ENCODE results near the gene NFIA. TPM values are rescaled to one million over a fixed set of nuclear protein-coding genes. Genes with fewer than 3 reads are reported as not detected.

NFIA gene
- total and polyA plus RNA-seq, 10 of the 15 experiments (the other 5 are each of a cell fraction or from before 2014, with no cell fraction given) = 0.10 to 0.16 TPM; not detected in 8

DNA sequence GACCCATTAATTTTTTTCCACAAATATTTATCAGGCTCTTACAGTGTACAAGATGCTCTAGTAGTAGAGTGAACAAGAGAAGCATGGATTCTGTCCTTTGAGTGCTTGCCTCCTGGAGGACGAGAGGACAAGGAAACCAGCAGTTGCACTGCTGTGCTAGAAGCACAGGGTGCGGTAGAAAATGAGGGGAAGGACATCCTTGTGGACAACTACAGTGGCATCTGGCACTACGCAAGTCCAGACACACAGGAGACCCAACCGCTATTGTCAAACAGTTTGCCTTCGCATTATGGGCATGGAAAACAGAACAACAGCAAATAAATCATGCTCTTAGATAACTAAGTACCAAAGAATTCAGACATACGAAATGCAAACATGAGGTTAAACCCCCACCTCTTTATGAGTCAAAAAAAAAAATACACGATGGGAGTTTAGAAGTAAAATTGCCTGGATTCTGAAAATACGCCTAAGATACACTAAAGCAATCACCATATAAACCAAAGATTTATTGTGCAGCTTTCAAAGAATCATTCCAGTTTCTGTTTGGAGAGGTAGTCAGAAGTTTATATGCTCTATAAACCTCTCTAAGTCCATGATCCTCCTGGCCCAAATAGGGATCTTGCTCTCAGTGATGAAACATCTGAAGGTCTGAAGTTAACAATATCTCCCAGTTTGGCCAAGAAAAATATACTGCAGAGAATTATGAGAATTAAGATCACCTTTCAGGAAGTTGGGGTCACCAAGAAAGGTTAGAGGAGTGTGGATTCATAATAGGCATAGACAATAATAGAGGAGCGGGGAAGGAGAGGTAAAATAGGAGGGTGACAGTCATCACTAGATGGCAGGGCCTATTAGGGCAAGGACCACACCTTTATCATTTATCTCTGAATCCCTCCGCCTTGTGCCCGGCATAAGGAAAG lies 307.8 kb downstream of the NFIA start:
- CTCF ChIA-PET = interaction anchor here (0.7 kb wide), 1 partner anchor 222 kb away, joined by 7 read pairs; no protein-coding TSS in a partner anchor
- Histone ChIP-seq H3K79me2 (ENCODE audit: control insufficient read depth, insufficient read depth, low read length) (no peaks in the 10 kb centered on the region), H3K36me3 (ENCODE audit: control insufficient read depth in 2 of 2, insufficient read depth in 2 of 2, low read length in 1 of 2) (no peaks in the 10 kb centered on the region), H4K20me1 (ENCODE audit: control insufficient read depth, insufficient read depth) (no peaks in the 10 kb centered on the region), H2AFZ (ENCODE audit: control insufficient read depth, low read depth, low read length) (no peak overlapping the region), H3K9me3 (replicated peaks; ENCODE audit: control insufficient read depth, insufficient read depth, low read length) (no peaks in the 10 kb centered on the region), H3K4me3 (no peak overlapping the region), H3K4me2 (ENCODE audit: control insufficient read depth, insufficient read depth) (no peak overlapping the region), H3K9ac (ENCODE audit: control insufficient read depth, insufficient read depth, low read length) (no peak overlapping the region), H3K4me1 (ENCODE audit: control insufficient read depth, insufficient read depth, low read length) (no peaks in the 10 kb centered on the region), H3K27me3 (replicated peaks in 1 of 2; ENCODE audit: control insufficient read depth in 2 of 2, insufficient read depth in 2 of 2, low read length in 1 of 2) (no peaks in the 10 kb centered on the region; a peak in 1 of 4 replicates), H3K27ac (ENCODE audit: control insufficient read depth, insufficient read depth) (no peak overlapping the region)
- WGBS (ENCODE audit: insufficient coverage, insufficient replicate concordance, low lambda C conversion rate, missing lambda C conversion rate) = 50% methylated on average over 11 of the region's 11 CpGs
- in situ Hi-C loops (cut with MboI) = no loop called here
- RAD21 ChIA-PET (ENCODE audit: unreplicated experiment) = no interaction called here
- TF ChIP-seq YY1 (IDR thresholded peaks at IDR 0.05; ENCODE audit: low read depth, low read length) (no peak), IRF4 (IDR thresholded peaks at IDR 0.05; ENCODE audit: low read depth, low read length) (no peak), IKZF2 (IDR thresholded peaks at IDR 0.05) (no peak), MYB (IDR thresholded peaks at IDR 0.05; ENCODE audit: borderline replicate concordance, low read depth, low read length) (no peak), CBX5 (IDR thresholded peaks at IDR 0.05; ENCODE audit: low read depth) (no peak), KDM1A (IDR thresholded peaks at IDR 0.05; ENCODE audit: borderline replicate concordance) (no peak), FOS (IDR thresholded peaks at IDR 0.05; ENCODE audit: borderline replicate concordance, extremely low read depth, insufficient read length) (no peak), SREBF2 (IDR thresholded peaks at IDR 0.05; ENCODE audit: low read length) (no peak)
- TF ChIP-seq, protein P1, sequence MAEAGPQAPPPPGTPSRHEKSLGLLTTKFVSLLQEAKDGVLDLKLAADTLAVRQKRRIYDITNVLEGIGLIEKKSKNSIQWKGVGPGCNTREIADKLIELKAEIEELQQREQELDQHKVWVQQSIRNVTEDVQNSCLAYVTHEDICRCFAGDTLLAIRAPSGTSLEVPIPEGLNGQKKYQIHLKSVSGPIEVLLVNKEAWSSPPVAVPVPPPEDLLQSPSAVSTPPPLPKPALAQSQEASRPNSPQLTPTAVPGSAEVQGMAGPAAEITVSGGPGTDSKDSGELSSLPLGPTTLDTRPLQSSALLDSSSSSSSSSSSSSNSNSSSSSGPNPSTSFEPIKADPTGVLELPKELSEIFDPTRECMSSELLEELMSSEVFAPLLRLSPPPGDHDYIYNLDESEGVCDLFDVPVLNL (IDR thresholded peaks at IDR 0.05; ENCODE audit: low read depth, low read length) = no peak
- TF ChIP-seq, protein P2, sequence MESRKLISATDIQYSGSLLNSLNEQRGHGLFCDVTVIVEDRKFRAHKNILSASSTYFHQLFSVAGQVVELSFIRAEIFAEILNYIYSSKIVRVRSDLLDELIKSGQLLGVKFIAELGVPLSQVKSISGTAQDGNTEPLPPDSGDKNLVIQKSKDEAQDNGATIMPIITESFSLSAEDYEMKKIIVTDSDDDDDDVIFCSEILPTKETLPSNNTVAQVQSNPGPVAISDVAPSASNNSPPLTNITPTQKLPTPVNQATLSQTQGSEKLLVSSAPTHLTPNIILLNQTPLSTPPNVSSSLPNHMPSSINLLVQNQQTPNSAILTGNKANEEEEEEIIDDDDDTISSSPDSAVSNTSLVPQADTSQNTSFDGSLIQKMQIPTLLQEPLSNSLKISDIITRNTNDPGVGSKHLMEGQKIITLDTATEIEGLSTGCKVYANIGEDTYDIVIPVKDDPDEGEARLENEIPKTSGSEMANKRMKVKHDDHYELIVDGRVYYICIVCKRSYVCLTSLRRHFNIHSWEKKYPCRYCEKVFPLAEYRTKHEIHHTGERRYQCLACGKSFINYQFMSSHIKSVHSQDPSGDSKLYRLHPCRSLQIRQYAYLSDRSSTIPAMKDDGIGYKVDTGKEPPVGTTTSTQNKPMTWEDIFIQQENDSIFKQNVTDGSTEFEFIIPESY (IDR thresholded peaks at IDR 0.05) = no peak
- TF ChIP-seq, protein P3, sequence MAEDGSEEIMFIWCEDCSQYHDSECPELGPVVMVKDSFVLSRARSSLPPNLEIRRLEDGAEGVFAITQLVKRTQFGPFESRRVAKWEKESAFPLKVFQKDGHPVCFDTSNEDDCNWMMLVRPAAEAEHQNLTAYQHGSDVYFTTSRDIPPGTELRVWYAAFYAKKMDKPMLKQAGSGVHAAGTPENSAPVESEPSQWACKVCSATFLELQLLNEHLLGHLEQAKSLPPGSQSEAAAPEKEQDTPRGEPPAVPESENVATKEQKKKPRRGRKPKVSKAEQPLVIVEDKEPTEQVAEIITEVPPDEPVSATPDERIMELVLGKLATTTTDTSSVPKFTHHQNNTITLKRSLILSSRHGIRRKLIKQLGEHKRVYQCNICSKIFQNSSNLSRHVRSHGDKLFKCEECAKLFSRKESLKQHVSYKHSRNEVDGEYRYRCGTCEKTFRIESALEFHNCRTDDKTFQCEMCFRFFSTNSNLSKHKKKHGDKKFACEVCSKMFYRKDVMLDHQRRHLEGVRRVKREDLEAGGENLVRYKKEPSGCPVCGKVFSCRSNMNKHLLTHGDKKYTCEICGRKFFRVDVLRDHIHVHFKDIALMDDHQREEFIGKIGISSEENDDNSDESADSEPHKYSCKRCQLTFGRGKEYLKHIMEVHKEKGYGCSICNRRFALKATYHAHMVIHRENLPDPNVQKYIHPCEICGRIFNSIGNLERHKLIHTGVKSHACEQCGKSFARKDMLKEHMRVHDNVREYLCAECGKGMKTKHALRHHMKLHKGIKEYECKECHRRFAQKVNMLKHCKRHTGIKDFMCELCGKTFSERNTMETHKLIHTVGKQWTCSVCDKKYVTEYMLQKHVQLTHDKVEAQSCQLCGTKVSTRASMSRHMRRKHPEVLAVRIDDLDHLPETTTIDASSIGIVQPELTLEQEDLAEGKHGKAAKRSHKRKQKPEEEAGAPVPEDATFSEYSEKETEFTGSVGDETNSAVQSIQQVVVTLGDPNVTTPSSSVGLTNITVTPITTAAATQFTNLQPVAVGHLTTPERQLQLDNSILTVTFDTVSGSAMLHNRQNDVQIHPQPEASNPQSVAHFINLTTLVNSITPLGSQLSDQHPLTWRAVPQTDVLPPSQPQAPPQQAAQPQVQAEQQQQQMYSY (CRISPR knock-in tag; IDR thresholded peaks at IDR 0.05) = no peak
- TF ChIP-seq, protein P4, sequence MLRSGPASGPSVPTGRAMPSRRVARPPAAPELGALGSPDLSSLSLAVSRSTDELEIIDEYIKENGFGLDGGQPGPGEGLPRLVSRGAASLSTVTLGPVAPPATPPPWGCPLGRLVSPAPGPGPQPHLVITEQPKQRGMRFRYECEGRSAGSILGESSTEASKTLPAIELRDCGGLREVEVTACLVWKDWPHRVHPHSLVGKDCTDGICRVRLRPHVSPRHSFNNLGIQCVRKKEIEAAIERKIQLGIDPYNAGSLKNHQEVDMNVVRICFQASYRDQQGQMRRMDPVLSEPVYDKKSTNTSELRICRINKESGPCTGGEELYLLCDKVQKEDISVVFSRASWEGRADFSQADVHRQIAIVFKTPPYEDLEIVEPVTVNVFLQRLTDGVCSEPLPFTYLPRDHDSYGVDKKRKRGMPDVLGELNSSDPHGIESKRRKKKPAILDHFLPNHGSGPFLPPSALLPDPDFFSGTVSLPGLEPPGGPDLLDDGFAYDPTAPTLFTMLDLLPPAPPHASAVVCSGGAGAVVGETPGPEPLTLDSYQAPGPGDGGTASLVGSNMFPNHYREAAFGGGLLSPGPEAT (IDR thresholded peaks at IDR 0.05; ENCODE audit: low read depth) = no peak
- FAIRE-seq = no peak
- intact Hi-C loops (cut with micrococcal nuclease; ENCODE audit: unreplicated experiment) = no loop called here
- SMC1A ChIA-PET (ENCODE audit: uncharacterized antibody, unreplicated experiment) = no interaction called here
- no peak for ATAC-seq
- no TSS peak for BruUV-seq (replicated peaks)
- POLR2A ChIA-PET = no interaction called here
- DNase-seq (ENCODE audit: low read depth, low spot score) = no peak

All from GM12878 (cell line).